Retinal pigment epithelial cell (primary cell): ENCODE measurements around the gene MCM7.
A peak's percentile ranks its signal among the peaks of the same experiment; 100 is the strongest.

Experiments used
- DNase-seq: peaks from one replicate; pipeline ENCODE4 v3.0.0-alpha.2; 2010; ENCODE audit warnings: low read depth
- H3K4me3 ChIP-seq: 2 replicates; pipeline ENCODE4 v1.5.1; 2011; ENCODE audit warnings: mild to moderate bottlenecking, low read length, control low read depth, moderate library complexity
- CTCF ChIP-seq: conservative IDR thresholded peaks from 2 replicates; pipeline ENCODE4 v1.5.1; 2011; ENCODE audit warnings: low read depth, low read length, control low read depth, inconsistent platforms

Gene MCM7

GRCh38 chr7:100088621-100089457 is 12.4 kb downstream of the MCM7 start, which contains the start of gene COPS6:
Gene COPS6 (plus strand): TSS chr7:100088969. CDS start chr7:100088991, 22 bp downstream.
- no peak for DNase-seq
- TF ChIP-seq CTCF, result no peak

GRCh38 chr7:100088095-100088620 is 13.0 kb downstream of the MCM7 start:
- no peak for DNase-seq
- peak overlapping the region; percentile 51 for H3K4me3 ChIP-seq
- TF ChIP-seq CTCF, result no peak

More at GRCh38 chr7:100088621-100089457, 12.4 kb downstream of the MCM7 start, which contains the start of gene COPS6:
- H3K4me3 ChIP-seq, result peak within 1 kb of the TSS; percentile 84

DNA sequence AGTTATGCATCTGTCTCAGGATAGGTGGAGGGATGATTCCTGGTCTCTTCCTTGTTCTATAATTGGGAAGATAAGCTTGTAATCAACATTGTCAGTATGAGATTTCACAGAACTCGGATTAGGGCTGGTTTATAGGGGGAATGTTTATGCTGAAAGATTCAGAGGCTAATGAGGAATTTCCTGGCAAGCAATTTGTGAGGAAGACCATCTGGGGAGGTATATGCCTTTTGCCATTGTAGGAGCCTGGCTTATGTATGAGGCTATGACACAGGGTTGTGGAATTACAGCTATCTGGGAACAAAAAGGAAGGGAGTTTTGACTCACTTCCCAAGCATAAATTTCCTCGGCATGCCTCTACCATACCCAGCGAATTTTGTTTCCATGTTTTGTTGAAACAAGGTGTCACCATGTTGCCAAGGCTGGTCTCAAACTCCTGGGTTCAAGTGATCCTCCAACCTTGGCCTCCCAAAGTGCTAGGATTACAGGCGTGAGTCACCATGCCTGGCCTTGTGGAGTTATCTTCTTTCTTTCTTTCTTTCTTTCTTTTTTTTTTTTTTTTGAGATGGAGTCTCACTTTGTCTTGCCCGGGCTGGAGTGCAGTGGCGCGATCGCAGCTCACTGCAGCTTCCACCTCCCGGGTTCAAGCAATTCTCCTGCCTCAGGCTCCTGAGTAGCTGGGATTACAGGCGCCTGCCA is 14.0 kb downstream of the MCM7 start:
- peak; percentile 78 for DNase-seq
- H3K4me3 ChIP-seq, result no peak overlapping the region
- TF ChIP-seq CTCF, result no peak

GRCh38 chr7:100085515-100085914 is 15.7 kb downstream of the MCM7 start:
- DNase-seq, result no peak
- no peak overlapping the region for H3K4me3 ChIP-seq
- TF ChIP-seq CTCF, result no peak

DNA sequence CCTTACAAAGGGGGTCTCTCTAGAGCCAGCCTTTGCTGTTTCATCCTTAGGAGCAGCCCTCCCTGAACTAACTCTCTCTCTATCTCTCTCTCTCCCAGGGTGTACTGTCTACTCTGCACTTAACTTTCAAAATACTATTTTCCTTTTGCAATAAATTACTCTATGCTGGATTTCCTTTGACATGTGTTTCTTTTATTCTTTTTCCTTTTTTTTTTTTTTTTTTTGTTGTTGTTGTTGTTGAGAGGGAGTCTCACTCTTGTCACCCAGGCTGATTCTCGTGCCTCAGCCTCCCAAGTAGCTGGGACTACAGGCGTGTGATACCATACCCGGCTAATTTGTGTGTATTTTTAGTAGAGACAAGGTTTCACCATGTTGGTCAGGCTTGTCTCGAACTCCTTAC is 18.2 kb downstream of the MCM7 start:
- TF ChIP-seq CTCF, result no peak
- H3K4me3 ChIP-seq, result no peak overlapping the region
- no peak for DNase-seq

DNA sequence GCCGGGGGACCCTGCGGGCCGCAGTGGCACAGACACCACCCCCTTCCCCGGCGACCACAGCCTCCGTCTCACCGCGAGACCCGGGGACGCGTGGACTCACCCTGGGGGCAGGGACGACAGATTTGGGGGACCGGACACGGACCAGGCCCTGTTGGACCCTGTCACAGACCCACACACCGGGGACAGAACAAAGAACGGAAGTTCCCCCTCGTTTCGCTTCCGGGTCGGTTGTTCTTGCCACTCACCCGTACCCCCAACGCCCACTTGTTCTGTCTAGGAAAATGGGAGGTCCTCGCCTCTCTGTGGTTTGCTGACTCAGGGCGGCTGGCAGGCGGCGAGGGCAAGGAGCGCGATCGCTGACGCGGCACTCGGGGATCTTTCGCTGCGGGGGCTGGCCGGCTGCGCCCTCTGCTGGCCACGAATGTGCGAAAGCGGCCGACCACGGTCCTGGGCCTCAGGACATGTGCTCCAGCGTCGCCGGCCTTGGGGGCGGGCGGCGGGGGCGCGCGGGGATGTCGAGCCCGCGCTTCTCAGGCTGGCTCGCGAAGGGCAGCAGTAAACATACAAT is 19.6 kb downstream of the MCM7 start, which contains the start of gene ZNF3:
Gene ZNF3, minus strand, starts transcription at position 189 of the 568 bp plus-strand sequence. CDS start 4,366 bp downstream, outside the sequence.
- TF ChIP-seq CTCF, result peak; percentile 74
- DNase-seq, result peak; percentile 97
- H3K4me3 ChIP-seq, result peak within 1 kb of the TSS; percentile 96
